Inferior parietal cortex (tissue), 1 donor: ENCODE measurements around the gene RIOX2.
"Not testable (repeated sequence)": the region's sequence is repeated elsewhere in the genome, so short reads cannot be mapped to it uniquely, and the experiment has no call there.

Experiments
- DNase-seq: peaks from one replicate; pipeline ENCODE4 v3.0.0-alpha.2; 2016; ENCODE audit errors: extremely low spot score

Gene RIOX2

DNA sequence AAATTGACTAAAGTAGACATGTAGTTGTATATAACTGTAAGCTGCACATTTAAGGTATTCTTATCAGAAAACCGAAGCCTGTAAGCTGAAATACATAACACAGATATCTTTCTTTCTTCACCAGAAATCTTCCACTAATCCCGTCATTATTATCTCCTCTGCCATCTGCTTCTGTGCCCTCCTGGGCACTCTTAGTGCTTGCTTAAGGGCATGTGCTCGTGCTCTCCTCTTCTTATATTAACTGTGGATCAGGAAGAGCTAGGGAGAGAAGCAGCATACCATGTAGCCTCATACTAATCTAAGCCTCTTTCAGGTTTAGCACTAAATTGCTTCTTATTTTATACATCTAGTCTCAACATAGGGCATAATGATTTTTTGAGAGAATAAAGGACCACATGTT is 60.8 kb downstream of the RIOX2 start:
- no peak for DNase-seq

GRCh38 chr3:97910931-97911351 is 61.3 kb downstream of the RIOX2 start:
- no peak for DNase-seq

GRCh38 chr3:97910236-97910831 is 61.9 kb downstream of the RIOX2 start:
- DNase-seq = not testable (repeated sequence)

DNA sequence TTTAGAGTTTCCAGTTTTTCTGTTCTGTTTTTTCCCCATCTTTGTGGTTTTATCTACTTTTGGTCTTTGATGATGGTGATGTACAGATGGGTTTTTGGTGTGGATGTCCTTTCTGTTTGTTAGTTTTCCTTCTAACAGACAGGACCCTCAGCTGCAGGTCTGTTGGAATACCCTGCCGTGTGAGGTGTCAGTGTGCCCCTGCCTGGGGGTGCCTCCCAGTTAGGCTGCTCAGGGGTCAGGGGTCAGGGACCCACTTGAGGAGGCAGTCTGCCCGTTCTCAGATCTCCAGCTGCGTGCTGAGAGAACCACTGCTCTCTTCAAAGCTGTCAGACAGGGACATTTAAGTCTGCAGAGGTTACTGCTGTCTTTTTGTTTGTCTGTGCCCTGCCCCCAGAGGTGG is 62.4 kb downstream of the RIOX2 start:
- not testable (repeated sequence) for DNase-seq

DNA sequence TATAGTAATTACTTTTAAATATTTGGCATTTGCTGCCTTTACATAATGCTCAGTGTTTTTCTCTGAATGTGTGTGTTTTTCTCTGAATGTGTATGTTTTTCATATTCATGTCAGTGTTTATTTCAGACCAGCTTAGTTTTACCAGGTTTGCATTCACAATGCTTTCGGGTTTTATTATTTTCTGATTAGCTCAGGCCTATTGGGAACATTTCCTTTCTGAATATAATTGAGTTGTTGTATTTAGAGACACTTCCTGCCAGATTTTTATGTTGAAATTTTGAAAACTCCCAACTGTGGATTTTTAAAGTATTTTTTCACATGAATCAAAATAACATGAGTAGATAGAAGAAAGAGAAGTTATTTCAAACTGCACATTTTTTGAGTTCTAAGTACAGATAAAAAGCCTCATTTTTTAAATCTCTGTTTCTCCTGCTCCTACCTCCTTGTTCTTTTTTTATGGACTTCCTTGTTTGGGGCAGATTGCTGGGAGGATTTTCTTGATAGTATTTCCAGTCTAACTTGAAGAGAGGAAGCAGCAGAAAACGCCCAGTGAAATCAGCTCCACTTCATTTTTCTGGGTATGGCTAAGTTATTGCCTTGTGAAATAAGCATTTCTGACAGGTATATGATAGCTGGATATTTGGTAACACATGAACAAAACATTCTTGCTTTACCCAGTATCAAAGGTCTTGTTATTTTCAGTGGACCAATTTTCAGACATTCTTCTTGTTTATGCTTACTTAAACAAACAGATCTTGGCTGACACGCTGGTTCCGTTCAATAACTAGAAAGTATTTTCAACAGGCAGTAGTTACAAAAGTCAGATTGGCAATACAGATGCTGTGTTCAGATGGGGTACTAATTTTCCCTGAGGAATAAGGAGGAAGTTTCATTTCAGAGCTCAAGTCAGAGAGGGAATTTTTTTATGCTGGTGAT is 70.7 kb downstream of the RIOX2 start:
- no peak for DNase-seq

DNA sequence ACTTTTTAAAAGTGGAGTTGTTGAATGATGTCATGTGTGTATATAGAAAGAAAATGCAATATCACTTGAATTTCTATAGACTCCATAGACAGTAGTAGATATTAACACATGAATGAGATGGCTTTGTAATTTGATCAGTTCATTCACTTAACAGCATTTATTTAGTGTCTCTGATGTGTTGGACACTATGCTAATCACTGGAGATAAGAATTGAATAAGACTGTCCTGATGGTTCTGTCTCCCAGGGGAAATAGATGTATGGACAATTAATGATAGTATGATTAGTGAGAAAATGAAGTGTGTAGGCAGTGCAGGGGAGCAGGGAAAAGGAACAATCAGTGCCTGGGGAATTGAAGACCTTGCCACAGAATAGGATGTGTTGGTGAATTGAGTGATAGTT is 72.9 kb downstream of the RIOX2 start:
- DNase-seq = no peak

DNA sequence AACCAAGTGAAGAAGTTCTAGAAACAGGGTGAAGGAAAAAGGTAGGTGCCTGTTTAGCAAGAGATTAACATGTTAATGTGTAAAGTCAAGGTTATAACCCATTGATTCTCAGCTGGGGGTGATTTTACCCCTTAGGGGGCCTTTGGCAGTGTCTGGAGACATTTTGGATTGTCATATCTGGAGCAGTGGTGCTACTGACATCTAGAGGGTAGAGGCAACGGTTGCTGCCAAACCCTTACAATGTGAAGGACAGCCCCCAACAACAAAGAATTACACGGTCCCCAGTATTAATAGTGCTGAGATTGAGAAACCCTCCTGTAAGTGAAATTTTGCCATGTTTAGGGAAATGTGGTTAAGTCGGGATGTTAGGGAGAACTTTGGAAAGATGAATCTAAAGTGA is 75.7 kb downstream of the RIOX2 start:
- no peak for DNase-seq

DNA sequence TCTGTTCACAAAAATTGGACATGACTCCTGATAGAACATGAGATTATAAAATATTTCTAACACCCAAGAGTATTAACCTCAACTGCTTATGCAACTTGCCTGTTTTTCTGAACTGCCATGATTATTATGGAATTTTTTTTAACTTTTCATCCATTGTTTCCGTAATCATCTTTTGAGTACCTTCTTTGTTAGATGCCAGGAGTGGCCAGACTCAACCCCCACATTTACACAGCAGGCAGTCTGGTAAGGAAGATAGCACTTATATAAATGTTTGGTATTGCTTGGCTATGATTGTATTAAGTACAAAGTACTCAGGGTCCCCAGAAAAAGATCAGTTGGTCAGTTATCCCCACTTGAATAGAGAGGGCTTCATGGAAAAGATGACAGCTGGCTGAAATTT is 76.1 kb downstream of the RIOX2 start:
- DNase-seq = no peak

DNA sequence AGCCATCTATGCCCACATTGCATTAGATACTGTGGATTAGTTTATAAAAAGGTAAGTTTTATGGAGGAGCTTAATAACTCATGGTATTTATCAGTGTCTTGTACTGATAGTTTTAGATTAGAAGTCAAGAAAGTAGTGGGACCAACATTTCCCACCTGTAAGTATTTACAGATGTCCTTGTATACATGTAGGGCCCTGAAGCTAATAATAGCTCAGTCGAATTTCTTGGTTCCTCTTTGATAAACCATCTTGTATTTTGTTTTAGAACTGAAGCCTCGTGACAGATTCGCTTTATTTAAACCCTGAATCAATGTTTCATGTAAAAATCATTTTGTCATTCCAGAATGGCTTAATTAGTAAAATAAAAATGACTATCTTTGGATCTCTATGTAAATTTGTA is 77.0 kb downstream of the RIOX2 start:
- DNase-seq = no peak

DNA sequence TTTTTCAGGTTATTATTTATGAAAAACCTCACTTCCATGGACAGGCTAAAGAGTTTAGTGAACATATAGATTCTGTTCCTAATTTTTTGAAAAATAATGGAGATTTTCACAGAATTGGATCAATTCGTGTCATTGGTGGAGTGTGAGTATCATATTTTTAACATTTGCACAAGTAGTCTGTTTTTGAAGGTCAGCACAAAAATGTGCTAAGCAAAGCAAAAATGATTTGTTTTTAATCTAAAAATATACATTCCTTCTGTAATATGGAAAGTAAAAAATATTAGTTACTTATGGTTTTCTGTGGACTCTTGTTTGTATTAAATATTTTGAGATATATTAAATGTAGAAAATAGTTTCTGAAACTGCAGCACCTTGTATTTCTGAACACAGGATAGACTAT is 79.4 kb downstream of the RIOX2 start:
- no peak for DNase-seq
